Stimulated activated CD8-positive, alpha-beta memory T cell treated with anti-CD3 and anti-CD28 coated beads, Interleukin-2, amount 100 ng/mL, for 1 hour (primary cell): Measurements from ENCODE around the gene EHD1.
"Not testable (repeated sequence)": the region's sequence is repeated elsewhere in the genome, so short reads cannot be mapped to it uniquely, and the experiment has no call there.

Source experiments
- DNase-seq, 2 donors: peaks; one replicate each; pipeline ENCODE4 v3.0.0-alpha.2; 2020; ENCODE audit warnings: low read depth in 2 of 2

EHD1 gene

DNA sequence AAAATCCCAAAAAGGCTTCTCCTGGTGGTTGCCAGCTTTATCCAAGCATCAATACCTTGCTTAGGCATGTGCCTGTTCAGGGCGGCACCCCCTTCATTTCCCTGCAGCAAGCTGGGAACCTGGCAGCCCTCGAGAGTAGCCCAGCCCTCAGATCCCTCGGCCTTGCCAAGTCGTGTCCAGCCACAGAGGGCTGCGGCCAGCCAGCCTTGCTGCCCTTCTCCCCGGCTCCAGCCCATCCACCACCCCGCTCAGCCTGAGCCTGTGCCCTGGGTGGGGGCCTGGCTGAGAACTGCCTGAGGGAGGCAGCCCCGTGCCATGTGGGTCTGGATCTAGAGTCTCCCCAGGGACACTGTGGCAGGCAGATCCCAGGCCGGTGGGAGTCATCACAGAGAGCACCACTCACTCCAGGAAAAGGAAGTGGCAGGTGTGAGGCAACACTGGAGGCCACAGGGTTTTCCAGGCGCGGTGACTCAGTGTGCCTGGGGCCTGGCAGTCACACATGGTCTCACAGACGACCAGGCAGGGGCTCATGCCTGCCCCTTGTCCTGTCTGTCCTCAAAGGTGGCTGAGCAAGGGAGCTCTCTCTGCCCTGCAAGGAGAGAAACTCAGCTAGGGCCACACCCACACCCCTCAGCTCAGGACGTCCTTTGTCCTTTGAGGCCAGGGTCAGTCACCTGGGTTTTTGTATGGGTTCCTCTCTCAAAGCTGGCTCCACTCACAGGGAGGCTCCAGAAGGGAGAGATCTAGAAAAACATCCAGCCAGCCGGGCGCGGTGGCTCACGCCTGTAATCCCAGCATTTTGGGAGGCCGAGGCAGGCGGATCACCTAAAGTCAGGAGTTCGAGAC, 21.8 kb downstream of the EHD1 start:
- no peak for DNase-seq

DNA sequence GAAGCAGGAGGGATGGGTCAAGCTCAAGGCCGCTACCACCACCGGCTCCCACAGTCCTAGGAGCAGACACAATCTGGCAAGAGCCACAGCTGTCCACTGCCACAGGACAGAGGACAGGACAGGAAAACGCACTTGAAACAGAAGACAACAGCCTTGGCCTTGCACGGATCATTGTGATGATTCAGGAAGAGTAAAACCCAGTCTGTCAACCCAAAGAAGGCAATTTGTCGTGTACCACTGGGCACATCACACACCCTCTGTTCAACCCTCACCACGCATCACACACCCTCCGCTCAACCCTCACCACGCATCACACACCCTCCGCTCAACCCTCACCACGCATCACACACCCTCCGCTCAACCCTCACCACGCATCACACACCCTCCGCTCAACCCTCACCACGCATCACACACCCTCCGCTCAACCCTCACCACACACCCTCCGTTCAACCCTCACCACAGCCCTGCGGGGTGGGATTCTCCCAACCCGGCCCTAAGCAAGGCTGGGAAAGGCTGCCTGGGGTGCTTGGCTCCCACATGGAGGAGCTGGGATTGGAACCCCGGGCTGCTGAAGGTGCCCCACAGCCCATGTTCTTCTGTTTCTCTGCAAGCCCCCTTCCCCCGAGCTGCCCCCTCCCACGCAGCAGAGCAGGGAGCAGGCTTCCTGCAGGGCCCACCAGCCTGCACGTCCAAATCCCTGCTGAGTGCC, 22.7 kb downstream of the EHD1 start:
- DNase-seq, result no peak

DNA sequence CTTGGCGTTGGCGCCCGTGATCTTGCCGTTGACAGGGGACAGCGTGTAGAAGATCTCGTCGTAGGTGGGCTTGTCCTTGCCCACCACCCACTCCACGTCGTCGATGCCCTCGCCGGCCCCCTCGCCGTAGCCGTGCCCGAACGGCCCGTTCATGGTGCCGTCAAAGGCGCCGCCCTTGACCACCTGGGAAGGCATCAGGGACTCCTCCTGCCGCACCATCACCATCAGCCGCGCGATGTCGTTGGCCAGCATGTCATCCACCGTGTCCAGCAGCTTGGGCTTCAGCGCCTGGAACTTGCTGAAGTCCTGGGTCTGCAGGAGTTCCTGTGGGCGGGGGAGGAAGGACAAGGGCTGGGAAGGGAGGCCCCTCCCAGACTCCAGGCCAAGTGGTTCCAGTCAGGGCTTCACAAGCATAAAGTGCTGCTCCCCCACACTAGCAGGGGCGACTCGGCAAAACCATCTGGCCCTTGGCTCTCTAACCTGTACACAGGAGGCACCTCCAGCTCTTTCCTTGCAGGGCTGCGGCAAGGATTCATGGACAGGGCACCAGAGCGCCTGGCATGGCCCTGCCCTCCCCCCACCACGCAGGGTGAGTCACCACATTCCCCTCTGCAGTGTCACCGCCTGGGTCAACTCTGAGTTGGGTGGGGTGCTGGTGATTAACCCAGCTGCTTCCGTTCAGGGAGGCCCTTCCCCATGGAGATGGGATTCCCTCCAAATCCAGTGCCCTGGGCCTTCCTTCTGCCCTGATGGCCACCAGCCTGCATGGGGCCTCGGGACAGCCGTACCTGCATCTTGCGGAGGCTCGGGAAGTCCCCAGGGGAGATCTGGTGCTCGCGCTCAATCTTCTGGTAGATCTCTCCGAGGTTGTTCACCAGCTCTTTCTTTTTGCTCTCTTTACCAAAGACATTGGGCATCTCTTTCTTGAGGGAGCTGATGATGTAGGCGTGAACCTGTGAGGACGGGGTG, 23.6 kb downstream of the EHD1 start:
- no peak for DNase-seq

DNA sequence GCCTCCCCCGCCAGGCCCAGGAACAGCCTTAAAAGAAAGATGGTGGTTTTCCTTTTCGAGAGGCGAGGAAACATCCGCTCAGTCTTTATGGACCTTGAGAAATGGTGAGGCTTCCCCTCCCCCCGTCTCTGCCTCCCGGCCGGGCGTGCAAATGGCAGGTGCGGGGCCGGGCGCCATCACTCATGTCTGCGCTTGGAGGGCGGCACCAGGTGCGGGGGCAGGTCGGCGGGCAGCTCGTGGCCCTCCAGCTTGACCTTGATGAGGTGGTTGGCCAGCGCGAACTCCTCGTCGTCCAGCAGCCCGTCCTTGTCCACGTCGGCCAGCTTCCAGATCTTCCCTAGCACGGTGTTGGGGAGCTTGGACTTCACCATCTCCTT, 24.3 kb downstream of the EHD1 start:
- DNase-seq, result no peak

DNA sequence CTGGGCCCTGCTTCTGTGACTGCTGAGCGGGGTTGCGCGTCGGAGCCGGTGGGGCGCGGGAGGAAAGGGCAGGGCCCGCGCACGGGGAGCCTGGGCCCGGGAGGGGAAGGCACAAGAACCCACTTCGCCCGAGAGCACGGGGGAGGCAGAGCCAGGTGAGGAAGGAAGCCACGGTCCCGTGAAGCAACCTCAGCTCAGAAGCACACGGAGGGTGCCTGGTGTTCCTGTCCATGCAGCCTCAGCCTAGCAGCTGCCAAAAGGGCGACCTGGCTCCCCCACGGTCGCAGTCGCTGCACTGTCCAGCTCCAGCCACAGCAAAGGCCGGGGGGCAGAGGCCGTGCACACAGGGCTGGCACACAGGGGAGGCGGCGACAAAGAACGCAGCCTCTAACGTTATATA, 24.7 kb downstream of the EHD1 start:
- no peak for DNase-seq

DNA sequence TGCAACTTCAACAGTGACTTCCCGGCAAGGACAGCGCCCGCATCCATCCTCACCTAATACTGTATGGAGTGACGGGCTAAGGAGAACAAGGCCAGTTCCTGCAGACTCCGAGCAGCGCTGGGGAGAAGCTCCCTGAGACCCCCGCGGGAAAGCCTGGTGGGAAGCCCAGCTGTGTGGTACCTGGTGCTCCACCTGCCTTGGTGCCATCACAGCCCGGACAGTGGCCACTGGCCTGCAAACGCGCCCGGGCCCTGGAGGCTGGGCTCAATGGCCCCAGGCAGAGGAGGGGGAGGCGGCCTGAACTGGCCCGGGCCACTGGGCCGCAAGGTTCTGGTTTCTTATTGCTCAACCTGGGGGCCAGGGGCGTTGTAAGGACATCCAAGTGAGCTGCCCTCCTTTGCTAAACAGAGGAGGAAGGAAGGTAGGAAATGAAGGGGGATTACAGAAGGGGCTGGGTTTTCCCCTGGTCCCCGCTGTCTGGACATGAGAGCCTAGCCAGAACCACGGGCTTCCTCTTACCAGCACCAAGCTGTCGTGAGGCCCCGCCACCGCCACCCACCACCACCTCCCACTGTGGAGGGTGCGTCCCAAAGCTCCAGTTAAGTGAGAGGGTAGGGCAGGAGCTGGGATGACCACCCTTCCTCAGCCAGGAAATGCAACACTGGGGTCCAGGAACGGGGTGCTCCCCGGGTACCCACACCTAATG, 25.5 kb downstream of the EHD1 start:
- no peak for DNase-seq

DNA sequence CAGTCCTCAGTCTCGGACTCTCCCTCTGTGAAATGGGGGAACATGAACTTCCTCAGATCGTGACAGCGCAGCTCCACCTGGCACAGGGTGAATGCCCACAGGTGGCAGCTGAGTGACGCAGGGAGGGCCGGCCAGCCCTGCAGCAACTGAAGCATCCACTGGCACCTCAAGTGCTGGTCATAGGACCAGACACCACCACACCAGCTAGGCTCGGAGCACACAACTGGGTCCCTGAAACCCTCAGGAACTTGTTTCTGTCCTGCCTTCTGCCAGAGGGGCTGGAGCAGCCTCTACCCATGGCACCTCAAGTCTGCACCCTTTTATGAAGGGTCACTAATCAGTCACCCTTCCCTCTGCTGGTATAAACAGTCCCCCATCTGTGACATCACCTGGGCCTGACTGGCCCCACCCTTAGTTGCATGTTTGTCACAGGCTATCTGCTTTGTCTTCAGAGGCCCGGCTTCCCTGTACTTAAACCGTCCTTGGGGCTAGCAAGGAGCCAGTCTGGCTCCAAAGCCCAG, 26.5 kb downstream of the EHD1 start:
- no peak for DNase-seq

DNA sequence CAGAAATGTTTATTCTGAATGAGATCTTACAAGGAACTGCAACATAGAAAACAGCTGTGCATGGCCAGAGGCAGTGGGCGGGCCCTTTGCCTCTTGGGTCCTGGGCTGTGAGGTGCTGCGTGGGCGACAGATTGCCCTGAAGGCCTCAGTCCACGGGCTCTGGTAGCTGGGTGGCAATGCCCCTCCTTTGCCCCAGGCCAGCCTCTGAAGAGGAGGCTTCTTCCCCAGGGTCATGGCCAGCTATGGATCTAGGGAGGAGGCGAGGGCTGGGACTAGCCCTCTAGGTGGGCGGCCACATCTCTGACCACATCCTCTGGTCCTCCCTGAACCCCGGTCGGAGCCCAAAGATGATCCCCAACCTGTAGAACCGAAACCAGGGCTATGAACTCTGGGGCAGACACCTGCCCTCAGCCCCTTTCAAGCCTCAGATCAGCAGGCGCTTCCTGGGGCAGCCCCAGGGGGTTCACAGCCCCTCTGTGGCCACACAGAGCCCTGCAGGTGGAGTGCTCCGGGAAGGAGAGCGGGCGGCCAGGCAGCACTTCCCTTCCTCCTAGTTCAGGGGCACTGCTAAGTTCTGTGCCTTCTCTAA, 27.3 kb downstream of the EHD1 start:
- DNase-seq, result no peak

DNA sequence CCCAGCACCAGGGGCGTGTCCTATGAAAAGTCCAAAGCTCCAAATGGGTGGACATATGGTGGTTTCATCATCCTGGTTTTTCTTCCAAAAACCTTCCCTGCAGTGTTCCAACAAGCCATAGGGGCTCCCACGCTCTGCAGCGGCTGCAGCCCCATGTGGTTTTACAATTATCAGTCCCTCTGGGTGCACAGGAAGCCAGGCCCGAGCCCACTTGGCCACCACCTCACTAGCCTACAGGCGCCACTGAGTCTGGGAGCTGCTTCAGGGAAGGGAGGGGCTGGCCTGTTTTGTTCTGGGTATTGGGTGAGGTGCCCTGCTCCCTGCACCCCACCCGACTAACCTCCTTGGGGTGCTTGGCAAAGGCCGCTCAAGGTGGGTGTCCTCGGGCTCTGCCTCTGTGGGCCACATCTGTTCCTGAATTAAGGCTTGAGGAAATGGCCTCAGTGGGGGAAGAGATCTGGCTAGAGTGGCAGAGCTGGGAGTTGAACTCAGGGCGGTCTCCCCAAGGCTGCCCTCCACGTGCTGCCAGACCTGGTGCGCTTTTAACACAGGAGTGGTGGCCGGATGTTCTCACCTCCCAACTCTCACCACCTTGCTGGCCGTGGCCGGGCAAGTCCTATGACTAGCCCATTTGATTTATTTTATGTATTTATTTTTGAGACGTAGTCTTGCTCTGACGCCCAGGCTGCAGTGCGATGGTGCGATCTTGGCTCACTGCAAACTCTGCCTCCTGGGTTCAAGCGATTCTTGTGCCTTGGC, 28.6 kb downstream of the EHD1 start:
- no peak for DNase-seq

DNA sequence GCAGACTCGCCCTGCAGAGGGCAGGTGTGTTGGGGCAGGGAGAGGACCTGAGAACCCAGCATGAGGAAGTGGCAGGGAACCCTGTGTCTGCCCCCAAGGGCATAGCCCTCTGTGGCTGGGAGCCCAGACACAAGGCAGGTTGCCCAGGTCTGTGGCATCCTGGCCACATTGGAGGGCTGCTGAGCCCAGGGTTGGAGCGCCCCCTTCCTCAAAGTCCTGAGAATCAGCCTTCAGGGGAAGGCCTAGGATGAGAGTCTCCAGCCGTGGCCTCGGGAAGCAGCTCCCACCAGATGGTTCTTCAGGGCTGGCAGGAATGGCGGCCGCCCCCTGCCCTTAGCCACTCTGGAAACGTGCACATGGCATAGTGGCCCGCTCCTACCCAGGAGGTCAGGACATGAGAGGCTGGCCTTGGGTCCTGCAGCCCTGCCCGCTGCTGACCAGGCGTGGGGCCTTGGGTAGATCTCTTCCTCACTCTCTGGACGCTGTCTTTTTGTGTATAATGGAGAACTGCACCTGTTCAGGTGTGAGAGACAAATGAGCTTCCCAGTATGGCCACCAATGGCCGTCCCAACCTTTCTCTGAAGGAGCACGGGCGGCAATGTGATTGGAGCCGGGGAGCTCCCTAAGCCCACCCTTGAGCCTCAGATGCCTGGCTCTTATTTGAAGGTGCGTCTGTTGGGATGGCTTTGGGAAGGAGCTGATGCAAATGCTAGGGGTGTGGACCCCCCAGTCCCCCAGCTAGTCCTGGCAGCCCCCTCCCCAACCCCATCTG, 29.4 kb downstream of the EHD1 start:
- no peak for DNase-seq

DNA sequence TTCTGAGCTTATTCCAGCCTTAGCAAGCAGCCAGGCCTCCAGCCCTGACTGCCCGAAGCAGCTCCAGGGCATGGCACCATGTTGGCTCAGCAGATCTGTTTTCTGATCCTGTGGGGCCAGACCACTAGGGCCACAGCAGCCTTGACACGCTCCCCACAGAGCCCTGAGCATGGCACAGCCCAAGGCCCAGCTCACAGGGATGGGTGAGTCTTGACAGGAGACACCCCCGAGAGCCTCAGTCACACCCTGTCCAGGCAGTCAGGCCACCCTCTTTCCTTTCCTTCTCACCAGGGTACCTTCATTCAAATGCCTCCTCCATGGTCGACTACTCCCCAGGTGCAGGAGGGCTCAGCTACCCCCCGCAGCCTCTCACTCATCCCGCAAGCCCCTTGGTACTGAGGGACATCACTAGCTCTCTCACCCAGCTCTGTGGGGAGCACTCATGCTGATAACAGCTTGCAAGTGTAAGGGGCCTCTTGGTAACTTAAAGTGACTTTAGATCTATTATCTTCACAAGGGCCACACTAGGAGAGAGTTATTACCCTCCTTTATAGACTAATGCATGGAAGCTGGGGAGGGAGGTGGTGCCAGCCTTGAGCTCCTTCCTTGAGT, 30.1 kb downstream of the EHD1 start:
- no peak for DNase-seq

DNA sequence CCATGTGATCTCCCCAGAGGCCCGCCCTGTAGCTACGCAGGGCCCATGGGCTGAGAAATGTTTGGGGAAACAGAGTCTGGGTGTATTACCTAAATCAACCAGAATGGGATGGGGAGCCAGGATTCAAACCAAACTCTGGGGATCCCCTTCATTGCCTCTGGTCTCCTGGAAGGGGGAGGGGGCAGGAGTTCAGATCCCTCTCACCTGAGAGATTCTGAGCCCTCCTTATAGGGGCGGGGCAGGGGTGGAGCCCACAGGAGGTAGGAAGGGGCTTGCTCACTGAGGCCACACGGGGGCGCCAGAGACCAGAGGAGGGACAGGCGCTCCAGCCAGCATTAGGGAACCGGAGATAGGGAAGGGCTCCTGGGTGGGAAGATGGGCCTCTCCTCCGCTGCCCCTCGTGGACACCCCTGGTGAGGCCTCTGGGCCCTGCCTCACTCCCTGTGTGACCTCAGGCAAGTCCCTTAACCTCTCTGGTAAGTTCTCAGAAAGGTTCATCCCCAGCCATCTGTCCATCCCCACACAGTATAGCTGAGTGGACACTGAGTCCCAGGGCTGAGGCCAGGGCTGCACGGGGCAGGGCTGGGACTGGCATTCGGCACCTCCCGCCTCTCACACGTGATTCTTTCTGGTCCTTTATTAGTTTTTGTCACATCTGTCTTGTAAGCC, 31.3 kb downstream of the EHD1 start:
- peak; percentile 86 to 87 for DNase-seq

DNA sequence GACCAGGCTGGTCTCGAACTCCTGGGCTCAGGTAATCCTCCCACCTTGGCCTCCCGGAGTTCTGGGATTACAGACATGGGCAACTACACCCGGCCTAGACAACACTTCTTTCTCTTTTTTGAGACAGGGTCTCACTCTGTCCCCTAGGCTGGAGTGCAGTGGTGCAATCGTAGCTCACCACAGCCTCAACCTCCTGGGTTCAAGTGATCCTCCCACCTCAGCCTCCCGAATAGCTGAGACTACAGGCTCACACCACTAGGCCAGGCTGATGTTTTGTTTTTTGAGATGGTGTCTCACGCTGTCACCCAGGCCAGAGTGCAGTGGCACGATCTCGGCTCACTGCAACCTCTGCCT, 32.7 kb downstream of the EHD1 start:
- DNase-seq, result not testable (repeated sequence)

DNA sequence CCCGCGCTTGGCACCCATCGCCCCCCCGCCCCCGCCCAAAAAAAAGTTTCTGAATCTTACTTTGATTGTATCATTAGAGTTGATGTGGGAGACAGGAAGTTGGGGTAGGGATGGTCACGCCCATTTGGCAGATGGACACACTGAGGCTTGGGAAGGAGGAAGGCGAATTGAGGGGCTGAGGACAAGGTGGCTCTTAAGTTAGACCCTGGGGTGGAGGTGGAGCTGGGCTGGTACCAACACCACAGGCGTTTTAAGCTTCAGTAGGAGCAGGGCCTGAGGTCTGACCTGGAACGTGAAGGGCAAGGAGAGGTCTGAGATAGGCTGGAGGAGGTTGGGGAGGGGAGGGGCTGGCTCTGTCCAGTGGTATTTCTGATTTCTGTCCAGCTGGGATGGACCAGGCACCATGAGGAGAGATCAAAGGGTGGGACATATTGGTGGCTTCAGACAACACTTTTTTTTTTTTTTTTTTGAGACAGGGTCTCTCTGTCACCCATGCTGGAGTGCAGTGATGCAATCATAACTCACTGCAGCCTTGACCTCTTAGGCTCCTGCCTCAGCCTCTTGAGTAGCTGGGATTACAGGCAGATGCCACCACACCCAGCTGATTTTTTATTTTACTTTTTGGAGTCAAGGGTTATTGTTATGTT, 33.2 kb downstream of the EHD1 start:
- DNase-seq, result no peak

DNA sequence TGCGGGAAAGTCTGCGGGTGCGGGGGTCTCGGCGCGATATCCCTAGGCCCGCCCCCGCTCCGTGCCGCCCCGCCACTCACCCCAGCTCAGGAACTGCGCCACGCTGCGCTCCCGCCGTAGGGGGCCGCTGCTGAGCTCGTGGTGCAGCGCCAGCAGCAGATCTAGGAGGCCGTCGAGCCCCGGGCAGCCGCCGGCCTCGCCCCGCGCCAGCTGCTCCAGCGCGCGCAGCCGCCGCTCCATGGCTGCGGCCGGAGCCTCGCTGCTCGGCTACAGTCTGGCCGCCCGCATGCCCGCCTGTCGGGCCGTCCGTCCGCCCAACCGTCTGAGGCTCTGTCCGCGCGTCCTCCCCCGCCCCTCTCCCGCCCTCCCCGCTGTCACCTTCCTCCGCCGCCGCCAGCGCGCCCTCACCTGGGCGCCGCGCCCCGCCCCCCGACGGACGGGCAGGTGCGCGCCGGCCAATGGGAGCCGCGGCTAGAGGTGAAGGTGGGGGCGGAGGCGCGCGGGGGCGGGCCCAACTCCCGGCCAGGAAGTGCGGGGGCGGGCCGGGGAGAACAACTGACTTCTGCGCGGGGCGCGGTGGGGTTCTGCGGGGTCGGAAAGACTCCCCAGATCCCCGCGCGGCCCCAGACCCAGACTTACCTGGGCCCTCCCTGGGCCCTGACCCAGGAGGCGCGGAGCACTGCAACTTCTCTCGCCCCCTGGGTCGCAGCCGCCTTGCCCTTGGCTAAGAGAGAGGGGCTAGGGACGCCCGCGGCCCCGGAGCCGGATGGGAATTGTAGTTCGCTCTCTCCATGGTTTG, 33.9 kb downstream of the EHD1 start, which contains the start of gene CDC42BPG:
TSS of gene CDC42BPG (minus strand) at position 324 of the 799 bp plus-strand sequence. CDS start at position 240, 84 bp downstream.
- peak; percentile 42 to 56 for DNase-seq

DNA sequence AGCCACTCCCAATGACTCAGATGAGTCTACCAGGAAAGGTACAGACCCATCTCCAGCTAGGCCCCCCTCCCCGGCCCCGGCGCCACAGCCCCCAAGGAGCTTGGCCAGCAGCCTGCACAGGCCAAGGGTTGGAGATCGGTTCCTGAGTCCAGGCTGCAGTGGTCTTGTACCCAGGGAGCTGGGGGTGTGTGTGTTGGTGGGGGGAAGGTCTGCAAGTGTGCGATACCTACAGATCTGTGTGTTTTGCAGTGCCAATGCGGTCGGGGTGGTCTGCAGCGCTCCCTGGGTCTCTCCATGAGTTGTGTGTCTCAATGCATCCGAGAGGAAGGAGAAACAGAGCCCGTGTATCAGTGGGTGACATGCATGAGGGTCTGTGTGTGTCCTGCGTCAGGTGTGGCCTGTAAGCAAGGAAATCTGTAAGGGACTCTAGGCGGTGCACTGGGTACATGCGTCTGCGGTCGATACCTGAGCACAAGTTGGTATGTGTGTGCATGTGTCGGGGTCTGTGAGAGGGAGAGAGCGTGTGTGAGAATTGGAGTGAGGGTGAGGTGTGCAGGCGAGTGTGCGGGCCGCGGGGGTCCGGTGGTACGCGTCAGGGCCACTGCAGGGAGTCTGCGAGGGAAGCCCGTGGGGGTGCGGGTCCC, 34.6 kb downstream of the EHD1 start:
- no peak for DNase-seq
